Stimulated activated CD8-positive, alpha-beta memory T cell treated with anti-CD3 and anti-CD28 coated beads, Interleukin-2, amount 100 ng/mL, for 1 hour (primary cell): ENCODE results near the gene FRAS1.
"Not testable (repeated sequence)": the region's sequence is repeated elsewhere in the genome, so short reads cannot be mapped to it uniquely, and the experiment has no call there.

Experiments used
- DNase-seq, 2 donors: peaks; one replicate each; pipeline ENCODE4 v3.0.0-alpha.2; 2020; ENCODE audit warnings: low read depth in 2 of 2

FRAS1 gene

GRCh38 chr4:78547899-78548298 is 490.8 kb downstream of the FRAS1 start:
- DNase-seq = not testable (repeated sequence)

GRCh38 chr4:78548889-78549288 is 491.8 kb downstream of the FRAS1 start:
- DNase-seq = not testable (repeated sequence)

DNA sequence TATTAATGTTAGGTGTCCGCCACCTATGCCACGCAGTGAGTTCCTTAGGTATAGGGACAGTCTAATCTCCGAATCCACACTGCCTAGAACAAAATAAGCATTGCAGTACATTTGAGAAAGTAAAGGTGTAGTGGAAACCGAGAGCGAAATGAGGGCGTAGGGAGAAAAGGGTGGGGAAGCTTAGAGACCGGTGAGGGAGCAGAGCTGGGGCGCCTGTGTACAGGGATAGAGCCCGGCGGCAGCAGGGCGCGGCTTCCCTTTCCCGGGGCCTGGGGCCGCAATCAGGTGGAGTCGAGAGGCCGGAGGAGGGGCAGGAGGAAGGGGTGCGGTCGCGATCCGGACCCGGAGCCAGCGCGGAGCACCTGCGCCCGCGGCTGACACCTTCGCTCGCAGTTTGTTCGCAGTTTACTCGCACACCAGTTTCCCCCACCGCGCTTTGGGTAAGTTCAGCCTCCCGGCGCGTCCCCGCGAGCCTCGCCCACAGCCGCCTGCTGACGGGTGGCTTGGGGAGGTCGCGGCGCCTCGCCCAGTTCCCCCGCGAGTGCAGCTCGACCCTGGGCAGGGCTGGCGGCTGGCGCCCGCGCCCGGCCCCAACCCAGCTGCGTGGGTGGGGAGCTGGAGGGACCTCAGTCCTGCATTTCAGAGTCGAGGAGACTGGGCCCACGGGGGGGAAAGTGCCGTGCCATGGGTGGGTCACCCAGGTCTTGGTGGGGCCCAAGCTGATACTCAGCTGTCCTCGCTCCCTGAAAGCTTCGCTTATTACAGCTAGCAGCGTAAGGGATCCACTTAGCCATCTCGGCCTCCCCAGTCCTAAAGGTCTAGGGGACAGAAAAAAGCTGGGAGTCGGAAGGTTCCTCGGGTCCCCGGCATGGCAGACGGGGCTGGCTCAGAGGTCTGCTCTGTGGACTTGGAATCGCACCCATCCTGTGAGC is 494.6 kb downstream of the FRAS1 start, which contains the start of gene ANXA3:
TSS of gene ANXA3 (plus strand) at position 351 of the 932 bp plus-strand sequence. CDS start 2,704 bp downstream, outside the sequence.
- DNase-seq = no peak

- no peak for DNase-seq
Measured at GRCh38 chr4:78552389-78553042, 495.4 kb downstream of the FRAS1 start.

GRCh38 chr4:78553043-78553396 is 495.9 kb downstream of the FRAS1 start:
- DNase-seq = no peak

DNA sequence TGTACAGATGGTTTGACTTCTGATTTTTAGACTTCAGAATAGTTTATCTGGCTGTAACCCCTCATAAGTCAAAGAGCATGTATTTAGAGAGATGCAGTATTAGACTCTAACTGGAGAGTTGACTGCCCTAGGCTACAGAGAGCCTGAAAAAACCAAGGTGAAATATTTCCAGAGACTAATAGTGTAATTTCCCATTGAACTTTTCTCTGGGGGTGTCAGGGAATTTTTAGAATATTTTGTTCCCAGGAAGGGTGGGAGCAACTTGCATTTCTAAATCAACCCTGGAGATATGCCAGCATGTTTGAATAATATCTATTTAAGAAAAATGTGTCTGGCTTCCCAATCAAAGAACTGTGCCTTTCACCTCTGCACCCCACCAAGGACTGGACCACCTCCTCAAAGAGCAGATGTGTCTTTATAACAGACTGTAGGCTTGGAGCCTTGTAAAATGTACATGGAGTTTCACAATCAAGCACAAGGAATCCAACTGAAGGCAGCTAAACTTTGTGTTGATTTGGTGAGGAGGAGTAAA is 496.5 kb downstream of the FRAS1 start:
- no peak for DNase-seq

DNA sequence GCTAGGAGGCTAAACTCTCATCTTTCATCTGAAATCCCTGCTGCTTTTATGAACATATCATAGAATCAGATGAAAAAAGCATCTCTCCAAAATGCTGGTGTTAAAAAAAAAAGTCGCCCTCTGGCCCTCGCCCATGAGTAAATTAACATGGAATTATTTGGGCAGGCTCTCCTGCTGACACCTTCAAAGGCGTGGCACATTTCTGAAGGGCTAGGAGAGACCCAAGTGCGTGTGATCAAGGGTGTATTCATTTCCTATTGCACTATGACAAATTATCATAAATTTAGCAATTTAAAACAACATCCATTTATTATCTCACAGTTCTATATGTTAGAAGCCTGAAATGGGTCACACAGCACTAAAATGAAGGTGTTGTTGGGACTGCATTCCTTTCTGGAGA is 499.5 kb downstream of the FRAS1 start:
- DNase-seq = no peak

DNA sequence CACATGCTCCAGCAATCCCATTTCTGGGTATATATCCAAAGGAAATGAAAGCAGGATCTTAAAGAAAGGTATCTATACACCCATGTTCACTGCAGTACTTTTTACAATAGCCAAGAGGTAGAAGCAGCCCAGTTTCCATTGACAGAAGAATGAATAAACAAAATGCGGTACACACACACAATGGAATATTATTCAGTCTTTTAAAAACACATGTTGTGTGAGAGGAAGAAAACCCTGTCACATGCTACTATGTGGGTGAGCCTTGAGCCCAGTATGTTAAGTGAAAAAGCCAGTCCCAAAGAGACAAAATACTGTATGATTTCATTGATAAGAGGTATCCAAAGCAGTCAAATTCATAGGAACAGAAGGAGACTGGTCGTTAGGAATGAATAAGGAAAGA is 500.7 kb downstream of the FRAS1 start:
- DNase-seq = no peak

DNA sequence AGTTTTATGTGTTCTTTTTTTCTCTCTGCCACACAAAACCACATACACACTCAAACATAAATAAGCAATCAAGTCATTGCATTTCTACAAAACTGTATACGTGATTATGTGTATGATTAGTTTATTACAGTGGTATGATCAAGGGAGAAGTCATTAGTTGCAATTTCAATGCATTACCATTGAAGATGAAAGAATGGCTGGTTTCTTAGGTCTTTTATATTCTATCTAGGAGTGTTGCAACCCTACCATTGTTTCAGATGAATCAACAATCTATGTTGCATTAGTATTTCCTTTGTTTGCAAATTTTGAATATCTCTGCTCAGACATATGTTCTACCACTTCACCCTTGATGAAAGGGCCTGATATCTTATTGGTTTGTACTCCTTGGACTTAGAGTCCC is 501.3 kb downstream of the FRAS1 start:
- no peak for DNase-seq

- no peak for DNase-seq
Measured at GRCh38 chr4:78560296-78560963, 503.3 kb downstream of the FRAS1 start.

DNA sequence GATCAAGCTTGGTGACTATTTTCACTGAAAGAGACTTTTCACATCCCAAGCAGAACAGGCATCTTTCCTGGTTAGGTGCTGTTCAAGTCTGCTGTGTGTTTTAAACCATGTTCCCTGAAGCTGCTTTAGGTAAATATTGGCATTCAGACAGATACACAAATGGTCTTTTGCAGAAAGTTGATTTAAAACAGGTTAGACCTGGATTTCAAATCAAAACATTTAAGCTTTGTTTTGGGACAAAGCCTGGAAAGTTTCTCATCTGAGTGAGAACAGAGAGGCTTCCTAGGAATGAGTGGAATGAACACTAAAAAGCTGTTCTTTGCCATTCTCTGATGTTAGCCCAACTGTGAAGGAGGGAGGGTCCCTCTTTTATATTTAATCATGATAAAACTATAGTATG is 504.6 kb downstream of the FRAS1 start:
- no peak for DNase-seq

GRCh38 chr4:78562687-78563086 is 505.6 kb downstream of the FRAS1 start:
- no peak for DNase-seq

DNA sequence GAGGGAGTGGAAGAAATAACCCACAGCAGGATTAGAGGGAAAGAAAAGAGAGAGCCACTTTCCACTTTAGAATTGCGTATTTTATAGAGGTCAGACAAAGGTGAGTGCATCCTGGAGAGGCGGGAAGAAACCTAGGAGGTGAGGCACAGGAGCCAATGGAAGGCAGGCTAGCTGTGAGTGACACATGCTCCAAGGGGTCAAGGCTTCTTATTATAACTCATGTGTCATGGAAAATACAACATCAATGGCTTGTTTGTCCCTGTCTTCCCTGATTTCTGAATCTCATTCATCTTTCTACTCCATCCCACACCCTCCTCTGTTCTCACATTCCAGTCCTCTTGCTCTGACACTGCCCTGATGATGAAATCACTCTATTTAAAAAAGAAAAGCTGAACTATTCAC is 508.8 kb downstream of the FRAS1 start:
- DNase-seq = no peak

DNA sequence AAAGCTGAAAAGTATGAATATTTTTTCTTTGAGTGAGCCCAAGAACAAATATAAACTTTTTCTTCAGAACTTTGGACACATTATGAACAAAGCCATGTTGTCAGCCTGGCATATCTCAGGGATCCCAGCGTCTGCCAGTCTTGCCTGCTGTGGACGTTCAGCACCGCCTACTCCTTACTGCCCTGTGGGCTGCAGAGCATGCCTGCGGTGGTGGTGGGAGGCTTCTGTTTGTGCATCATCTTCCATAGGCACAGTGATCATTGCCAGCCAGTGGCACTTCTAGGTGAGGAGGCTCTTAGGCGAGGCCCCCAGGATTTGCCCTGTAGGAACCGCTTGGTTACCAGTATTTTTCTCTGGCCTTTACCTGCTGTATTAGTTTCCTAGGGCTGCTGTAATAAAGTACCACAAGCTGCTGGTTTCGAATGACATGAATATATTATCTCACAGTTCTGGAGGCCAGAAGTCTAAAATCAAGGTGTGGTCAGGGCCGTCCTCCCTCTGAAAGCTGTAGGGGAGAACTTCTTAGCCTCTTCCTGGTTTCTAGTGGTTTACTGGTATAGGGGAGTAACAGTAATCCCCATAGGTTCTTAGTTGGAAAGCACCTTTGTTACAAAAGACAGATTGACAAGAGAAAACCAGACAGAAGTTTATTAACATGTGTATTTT is 509.8 kb downstream of the FRAS1 start:
- no peak for DNase-seq

DNA sequence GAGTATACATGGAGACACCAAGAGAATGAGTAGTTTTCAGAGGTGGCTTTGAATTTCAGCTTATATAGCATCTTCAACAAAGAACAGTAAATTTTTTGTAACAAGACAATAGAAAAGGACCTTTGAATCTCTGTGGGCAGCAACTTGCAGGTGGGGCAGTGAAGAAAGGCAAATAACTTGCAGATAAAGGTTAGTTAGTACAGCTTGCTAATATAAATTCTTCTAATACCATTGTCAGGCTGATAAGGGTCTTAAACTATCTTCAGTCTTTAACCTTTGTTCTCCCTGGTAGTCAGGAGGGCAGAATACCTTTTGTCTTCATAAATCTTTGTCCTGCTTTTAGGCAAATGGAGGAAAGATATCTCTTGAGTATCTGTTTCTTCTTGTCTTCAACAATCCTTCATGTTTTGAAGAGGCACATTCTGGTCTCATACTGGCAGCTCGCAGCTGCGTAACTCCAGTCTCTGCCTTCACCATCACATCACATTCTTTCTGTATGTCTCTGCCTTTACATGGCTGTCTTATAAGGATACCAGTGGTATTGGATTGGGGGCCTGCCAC is 510.5 kb downstream of the FRAS1 start:
- DNase-seq = no peak

DNA sequence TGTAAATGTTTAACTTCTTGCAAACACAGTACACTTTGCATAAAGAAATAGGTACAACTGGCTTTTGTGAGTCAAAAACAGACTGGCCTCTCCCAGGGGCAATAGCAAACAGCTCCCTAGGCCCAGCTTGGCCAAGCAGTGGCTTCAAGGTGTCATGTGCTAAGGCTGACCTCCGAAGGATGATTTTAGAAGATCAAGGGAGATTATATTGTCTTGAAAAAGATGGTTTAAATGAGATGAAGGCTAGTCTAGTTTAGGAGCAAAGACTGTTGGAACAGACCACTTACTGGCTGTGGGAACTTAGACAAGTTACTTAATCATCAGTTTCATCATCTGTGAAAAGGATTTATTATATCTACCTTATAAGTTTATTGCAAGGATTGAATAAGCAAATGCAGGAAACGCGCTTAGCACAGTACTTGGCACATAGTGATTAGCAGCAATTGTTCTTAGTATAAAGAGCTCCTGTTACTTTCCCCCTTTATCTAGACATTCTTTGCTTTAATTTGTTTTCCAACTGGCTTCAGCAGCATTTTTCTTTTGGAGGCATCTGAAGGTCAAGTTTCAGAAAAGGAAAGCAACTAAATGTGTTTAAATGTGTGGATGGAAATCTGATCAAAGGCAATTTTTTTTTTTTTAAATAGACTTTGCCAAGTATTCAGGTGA is 511.6 kb downstream of the FRAS1 start:
- no peak for DNase-seq

DNA sequence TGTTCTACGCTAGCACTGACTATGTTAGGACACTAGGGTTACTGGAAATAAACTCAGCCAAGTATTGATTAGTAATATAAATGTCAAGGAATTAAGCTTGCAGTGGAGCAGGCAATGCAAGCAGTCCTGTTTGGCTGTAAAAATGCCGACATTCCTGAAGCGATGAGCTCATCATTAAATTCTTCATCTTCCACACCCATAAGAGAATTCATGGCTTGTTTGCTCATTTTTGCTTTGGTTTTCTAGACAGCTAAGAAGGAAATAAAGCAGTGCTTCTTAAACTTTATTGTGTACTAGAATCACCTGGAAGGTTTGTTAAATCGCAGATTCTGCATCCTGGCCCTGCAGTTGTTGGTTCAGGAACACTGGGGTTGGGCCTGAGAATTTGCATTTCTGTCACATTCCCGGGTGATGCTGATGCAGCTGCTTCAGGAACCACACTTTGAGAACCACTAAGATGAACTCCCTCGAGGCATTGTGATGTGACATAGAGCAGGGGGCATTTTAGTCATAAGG is 512.2 kb downstream of the FRAS1 start:
- DNase-seq = no peak

- no peak for DNase-seq
Measured at GRCh38 chr4:78570117-78570516, 513.0 kb downstream of the FRAS1 start.

DNA sequence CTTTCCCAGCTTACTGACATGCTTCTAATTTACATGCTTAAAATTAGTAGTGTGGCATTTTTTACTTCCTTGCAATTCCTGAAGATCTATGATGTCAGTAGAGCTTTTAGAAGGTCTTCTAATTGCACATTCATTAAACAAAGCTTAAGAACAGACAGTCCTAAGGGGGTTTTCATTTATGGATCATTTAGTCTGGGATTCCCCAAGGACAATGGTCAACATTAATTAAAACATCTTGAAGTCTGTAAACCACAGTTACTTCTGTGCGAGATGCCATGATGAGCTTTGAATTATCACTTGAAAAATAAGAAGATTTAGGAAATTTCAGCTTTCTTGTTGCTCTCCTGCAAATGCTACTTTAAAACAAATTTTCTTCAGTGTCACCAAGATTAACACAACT is 514.7 kb downstream of the FRAS1 start:
- DNase-seq = no peak

- no peak for DNase-seq
Measured at GRCh38 chr4:78578674-78579425, 521.7 kb downstream of the FRAS1 start.
